HG03159 (cell line): ENCODE measurements around the gene OR14A16.

Experiments used
- ATAC-seq: cut with Tn5 transposase; IDR thresholded peaks from one replicate; pipeline ENCODE4 v1.9.1; 2021; ENCODE audit warnings: mild to moderate bottlenecking, moderate library complexity; ENCODE audit not compliant: unreplicated experiment

OR14A16 gene

GRCh38 chr1:247824023-247824422 is at the start of gene OR14A16:
OR14A16 (minus strand) TSS chr1:247824119; CDS start chr1:247815729, 8,390 bp downstream.
- peak; percentile 49 for ATAC-seq

- ATAC-seq, result no peak
Measured at GRCh38 chr1:247865416-247865815, 41.5 kb upstream of the OR14A16 start.

GRCh38 chr1:247864644-247865043 is 40.7 kb upstream of the OR14A16 start:
- ATAC-seq, result no peak

- ATAC-seq, result no peak
Measured at GRCh38 chr1:247862756-247863155, 38.8 kb upstream of the OR14A16 start.

GRCh38 chr1:247857985-247858619 is 34.2 kb upstream of the OR14A16 start:
- ATAC-seq, result no peak

GRCh38 chr1:247857069-247857984 is 33.4 kb upstream of the OR14A16 start, which contains the start of gene TRIM58:
TRIM58 (plus strand) TSS chr1:247857187; CDS start chr1:247857247, 60 bp downstream.
- peak; percentile 67 for ATAC-seq

GRCh38 chr1:247855911-247856310 is 32.0 kb upstream of the OR14A16 start:
- ATAC-seq, result no peak

GRCh38 chr1:247854899-247855545 is 31.1 kb upstream of the OR14A16 start:
- ATAC-seq, result no peak

GRCh38 chr1:247849616-247850015 is 25.7 kb upstream of the OR14A16 start:
- no peak for ATAC-seq

GRCh38 chr1:247848346-247848745 is 24.4 kb upstream of the OR14A16 start:
- ATAC-seq, result no peak

GRCh38 chr1:247845693-247846017 is 21.7 kb upstream of the OR14A16 start:
- ATAC-seq, result no peak

- no peak for ATAC-seq
Measured at GRCh38 chr1:247845011-247845692, 21.2 kb upstream of the OR14A16 start.

GRCh38 chr1:247843411-247843810 is 19.5 kb upstream of the OR14A16 start:
- ATAC-seq, result no peak

GRCh38 chr1:247841796-247842195 is 17.9 kb upstream of the OR14A16 start, which contains the start of gene OR11L1:
OR11L1 (minus strand) TSS chr1:247841896; CDS start chr1:247841896, 0 bp downstream.
- no peak for ATAC-seq

- ATAC-seq, result no peak
Measured at GRCh38 chr1:247840818-247841217, 16.9 kb upstream of the OR14A16 start.

GRCh38 chr1:247833601-247834000 is 9.7 kb upstream of the OR14A16 start:
- ATAC-seq, result no peak

- no peak for ATAC-seq
Measured at GRCh38 chr1:247829656-247830055, 5.7 kb upstream of the OR14A16 start.

- no peak for ATAC-seq
Measured at GRCh38 chr1:247825362-247825761, 1.4 kb upstream of the OR14A16 start.

GRCh38 chr1:247822060-247822459 is 1.9 kb downstream of the OR14A16 start:
- ATAC-seq, result no peak

- ATAC-seq, result no peak
Measured at GRCh38 chr1:247812637-247813036, 11.3 kb downstream of the OR14A16 start.

- ATAC-seq, result no peak
Measured at GRCh38 chr1:247797518-247797917, 26.4 kb downstream of the OR14A16 start.
